GM12878 (cell line): ENCODE measurements around the gene GHRH. TPM values are rescaled to one million over a fixed set of nuclear protein-coding genes. Genes with fewer than 3 reads are reported as not detected.

Experiments
- ATAC-seq: fragments of 200-7000 bp; cut with Tn5 transposase; 3 replicates; pipeline ENCODE4 v1.9.1; 2020; ENCODE audit warnings: mild to moderate bottlenecking, moderate library complexity
- BruUV-seq: library from RNA; stranded (reverse); fragments of 400-500 nt; replicated peaks from 2 replicates; lab custom pipeline; 2021; lab: Mats Ljungman, UMichigan
- CTCF ChIA-PET: fragments of 300-600 bp; sonication (Branson Sonifier 250); formaldehyde crosslinking; extraction: SDS; loops from one replicate; lab custom pipeline; 2021; ENCODE audit warnings: inconsistent platforms; lab: Yijun Ruan, JAX
- POLR2A ChIA-PET: fragments of 350-600 bp; formaldehyde crosslinking; extraction: SDS; loops from one replicate; lab custom pipeline; 2021; ENCODE audit warnings: inconsistent platforms; lab: Charles Lee
- RAD21 ChIA-PET: fragments of 300-600 bp; sonication (Branson Sonifier 250); formaldehyde crosslinking; loops from one replicate; lab custom pipeline; 2023; ENCODE audit warnings: antibody characterized with exemption; ENCODE audit not compliant: unreplicated experiment; lab: Charles Lee
- SMC1A ChIA-PET: fragments of 300-600 bp; sonication (Branson Sonifier 250); formaldehyde crosslinking; loops from one replicate; lab custom pipeline; 2023; ENCODE audit not compliant: unreplicated experiment, uncharacterized antibody; lab: Charles Lee
- DNase-seq: peaks from one replicate; pipeline ENCODE4 v3.0.0-alpha.2; 2011; ENCODE audit warnings: low read depth, low spot score
- FAIRE-seq: peaks from 3 replicates; lab custom pipeline; 2011; peaks lifted over from hg19 to GRCh38; lab: Jason Lieb, UNC
- H2AFZ ChIP-seq: 2 replicates; pipeline ENCODE4 v1.6.0; 2011; ENCODE audit warnings: low read depth, low read length, control low read depth; ENCODE audit not compliant: control insufficient read depth
- H3K27ac ChIP-seq: 2 replicates; pipeline ENCODE4 v1.5.1; 2011; ENCODE audit warnings: control low read depth; ENCODE audit not compliant: control insufficient read depth, insufficient read depth
- H3K27me3 ChIP-seq, 2 experiments: replicated peaks in 1 of 2; 2 replicates each; pipeline versions ENCODE4 v1.6.0 to v1.6.1; 2011; ENCODE audit warnings: low read length in 1 of 2; ENCODE audit not compliant: control insufficient read depth in 2 of 2, insufficient read depth in 2 of 2
- H3K36me3 ChIP-seq, 2 experiments: 2 replicates each; pipeline ENCODE4 v1.5.1; 2011; ENCODE audit warnings: low read length in 1 of 2; ENCODE audit not compliant: control insufficient read depth in 2 of 2, insufficient read depth in 2 of 2
- H3K4me1 ChIP-seq: 2 replicates; pipeline ENCODE4 v1.6.1; 2011; ENCODE audit warnings: mild to moderate bottlenecking, low read length, moderate library complexity, mixed read lengths; ENCODE audit not compliant: control insufficient read depth, insufficient read depth
- H3K4me2 ChIP-seq: 2 replicates; pipeline ENCODE4 v1.6.0; 2011; ENCODE audit warnings: control low read depth; ENCODE audit not compliant: control insufficient read depth, insufficient read depth
- H3K4me3 ChIP-seq: fragments of 200-600 bp; sonication (generic); 2 replicates; pipeline ENCODE4 v1.5.1; 2016
- H3K79me2 ChIP-seq: 2 replicates; pipeline ENCODE4 v1.6.0; 2011; ENCODE audit warnings: low read length; ENCODE audit not compliant: control insufficient read depth, insufficient read depth
- H3K9ac ChIP-seq: 2 replicates; pipeline ENCODE4 v1.8.0; 2011; ENCODE audit warnings: low read length, control low read depth, mixed read lengths; ENCODE audit not compliant: control insufficient read depth, insufficient read depth
- H3K9me3 ChIP-seq: replicated peaks from 3 replicates; pipeline ENCODE4 v1.5.1; 2011; ENCODE audit warnings: mild to moderate bottlenecking, low read length; ENCODE audit not compliant: control insufficient read depth, insufficient read depth
- H4K20me1 ChIP-seq: 2 replicates; pipeline ENCODE4 v1.6.0; 2011; ENCODE audit not compliant: control insufficient read depth, insufficient read depth
- ATF3 ChIP-seq: IDR thresholded peaks from 2 replicates; pipeline ENCODE4 v1.6.1; 2011; ENCODE audit warnings: low read depth, mild to moderate bottlenecking, low read length, moderate library complexity, borderline replicate concordance; ENCODE audit errors: extremely low read depth
- BACH1 ChIP-seq: fragments of 450-650 bp; IDR thresholded peaks from 2 replicates; pipeline ENCODE4 v1.6.1; 2017; ENCODE audit warnings: mild to moderate bottlenecking, borderline replicate concordance
- BHLHE40 ChIP-seq, 2 experiments: fragments of 450-650 bp in 1 of 2; IDR thresholded peaks; 2 replicates each; pipeline ENCODE4 v1.6.1; 2011 to 2017; ENCODE audit warnings: low read depth in 2 of 2, borderline replicate concordance in 1 of 2, improper control_type of control experiment in 1 of 2, low read length in 1 of 2, mild to moderate bottlenecking in 1 of 2
- CUX1 ChIP-seq: IDR thresholded peaks from 2 replicates; pipeline ENCODE4 v1.6.1; 2012; ENCODE audit warnings: improper control_type of control experiment, low read depth, low read length; ENCODE audit not compliant: insufficient replicate concordance
- FOS ChIP-seq: IDR thresholded peaks from 3 replicates; pipeline ENCODE4 v1.6.1; 2011; ENCODE audit warnings: borderline replicate concordance; ENCODE audit not compliant: insufficient read length; ENCODE audit errors: extremely low read depth
- KDM1A ChIP-seq: fragments of 200-600 bp; sonication (generic); IDR thresholded peaks from 2 replicates; pipeline ENCODE4 v1.6.1; 2016; ENCODE audit warnings: borderline replicate concordance
- MAX ChIP-seq: IDR thresholded peaks from 2 replicates; pipeline ENCODE4 v1.6.1; 2012; ENCODE audit warnings: low read depth, low read length, improper control_type of control experiment
- MEF2B ChIP-seq: fragments of 450-650 bp; IDR thresholded peaks from 2 replicates; pipeline ENCODE4 v1.6.1; 2018; ENCODE audit warnings: mild to moderate bottlenecking, moderate library complexity; ENCODE audit not compliant: partially characterized antibody, poor library complexity, severe bottlenecking
- RBBP5 ChIP-seq: fragments of 200-600 bp; sonication (generic); conservative IDR thresholded peaks from 2 replicates; pipeline ENCODE4 v1.6.1; 2016
- RFX5 ChIP-seq: IDR thresholded peaks from 2 replicates; pipeline ENCODE4 v1.6.1; 2011; ENCODE audit warnings: low read depth, low read length, improper control_type of control experiment
- TCF3 ChIP-seq: IDR thresholded peaks from 2 replicates; pipeline ENCODE4 v1.6.1; 2012; ENCODE audit warnings: low read depth, mild to moderate bottlenecking, low read length, borderline replicate concordance; ENCODE audit not compliant: insufficient read depth
- ZNF207 ChIP-seq: fragments of 450-650 bp; IDR thresholded peaks from 2 replicates; pipeline ENCODE4 v1.6.1; 2014; ENCODE audit warnings: antibody characterized with exemption, mild to moderate bottlenecking, borderline replicate concordance
- ZNF592 ChIP-seq: fragments of 450-650 bp; IDR thresholded peaks from 2 replicates; pipeline ENCODE4 v1.6.1; 2017; ENCODE audit warnings: mild to moderate bottlenecking, moderate library complexity
- WGBS: methylation state at CpG from one replicate; pipeline ENCODE4 v1.1.6; 2016; ENCODE audit warnings: low lambda C conversion rate; ENCODE audit not compliant: insufficient replicate concordance, insufficient coverage; ENCODE audit errors: missing lambda C conversion rate; 5-methylcytosine and 5-hydroxymethylcytosine counted together
- in situ Hi-C: fragments of 300-500 bp; cut with MboI; formaldehyde crosslinking; loops from 9 replicates; pipeline ENCODE4 v1.14.3; 2018; ENCODE audit warnings: mixed read lengths
- intact Hi-C: fragments of 100-400 bp; cut with micrococcal nuclease; formaldehyde crosslinking; loops from one replicate; pipeline ENCODE4 v1.14.2; 2022; ENCODE audit not compliant: unreplicated experiment
- polyA plus RNA-seq, 11 experiments: library from polyadenylated mRNA; depleted of rRNA in 4 of 11; unstranded in 6 of 11; stranded (reverse) in 5 of 11; fragments of >200 nt; fragmentation: Nextera tagmentation in 4 of 11; fragmentation: Illumina TruSeq in 1 of 11; extraction: Ambion mirVana in 4 of 11; extraction: Trizol in 1 of 11; gene quantifications; 1 replicate in 1 of 11; 2 replicates in 10 of 11; pipeline versions ENCODE4 v1.2.1 to v1.2.3, GENCODE V29; 2011 to 2016; ENCODE audit warnings: inconsistent platforms in 2 of 11, missing spikeins in 2 of 11, low read depth in 1 of 11
- total RNA-seq, 4 experiments: library from RNA; depleted of rRNA in 3 of 4; stranded (reverse); fragments of >200 nt in 3 of 4; fragmentation: Illumina TruSeq in 1 of 4; extraction: Trizol in 1 of 4; gene quantifications; 2 replicates each; pipeline versions ENCODE4 v1.2.1 to v1.2.3, GENCODE V29; 2013 to 2021

GHRH gene
- total and polyA plus RNA-seq, 10 of the 15 experiments (the other 5 are each of a cell fraction or from before 2014, with no cell fraction given) = not detected

- TF ChIP-seq CUX1 (no peak), ZNF207 (no peak), TCF3 (no peak), KDM1A (no peak), FOS (no peak)
Measured at GRCh38 chr20:37228656-37229055, 33.0 kb downstream of the GHRH start (continued).

- H3K4me2 ChIP-seq = no peak overlapping the region
- no peaks in the 10 kb centered on the region for H3K4me1 ChIP-seq
- no TSS peak for BruUV-seq
- no peak overlapping the region for H3K4me3 ChIP-seq
- H3K36me3 ChIP-seq = peaks cover 49 to 53% of the 10 kb centered on the region in 2 experiments
- no peak for DNase-seq
- H4K20me1 ChIP-seq = no peaks in the 10 kb centered on the region
- H3K9ac ChIP-seq = no peak overlapping the region
- POLR2A ChIA-PET = no interaction called here
- 98% methylated on average over 6 of the region's 6 CpGs for WGBS
- no peak for ATAC-seq
- intact Hi-C loops (no loop called here), in situ Hi-C loops (no loop called here)
- SMC1A ChIA-PET = interaction anchor here (0.6 kb wide), 1 partner anchor 1760 kb away, joined by 3 read pairs; no protein-coding TSS in a partner anchor
- no peaks in the 10 kb centered on the region for H3K79me2 ChIP-seq
- RAD21 ChIA-PET = no interaction called here
- no peak overlapping the region for H2AFZ ChIP-seq
- H3K27me3 ChIP-seq = no peaks in the 10 kb centered on the region
- H3K9me3 ChIP-seq = no peaks in the 10 kb centered on the region
- CTCF ChIA-PET = interaction anchor here (1.0 kb wide), 1 partner anchor 307 kb away, joined by 3 read pairs; no protein-coding TSS in a partner anchor
- no peak for FAIRE-seq
- no peak overlapping the region for H3K27ac ChIP-seq
- TF ChIP-seq ZNF592 (no peak), MAX (no peak), BHLHE40 (IDR thresholded peaks at IDR 0.05; ENCODE audit: borderline replicate concordance in 1 of 2, low read depth in 2 of 2, low read length in 1 of 2) (no peak), ATF3 (no peak), RFX5 (no peak), BACH1 (no peak), RBBP5 (no peak), MEF2B (no peak)
Measured at GRCh38 chr20:37228082-37228481, 33.5 kb downstream of the GHRH start.
